Glomerular visceral epithelial cell (primary cell): ENCODE measurements around the gene DAB2IP.
A peak's percentile ranks its signal among the peaks of the same experiment; 100 is the strongest.
"Not testable (repeated sequence)": the region's sequence is repeated elsewhere in the genome, so short reads cannot be mapped to it uniquely, and the experiment has no call there.

Source experiments
- DNase-seq: peaks from one replicate; pipeline ENCODE4 v3.0.0-alpha.2; 2016; ENCODE audit errors: extremely low spot score

DAB2IP gene

GRCh38 chr9:121725008-121725775 lies 73.8 kb downstream of the DAB2IP start:
- no peak for DNase-seq

GRCh38 chr9:121727295-121728020 lies 76.0 kb downstream of the DAB2IP start:
- DNase-seq: no peak

GRCh38 chr9:121728916-121729315 lies 77.5 kb downstream of the DAB2IP start:
- no peak for DNase-seq

DNA sequence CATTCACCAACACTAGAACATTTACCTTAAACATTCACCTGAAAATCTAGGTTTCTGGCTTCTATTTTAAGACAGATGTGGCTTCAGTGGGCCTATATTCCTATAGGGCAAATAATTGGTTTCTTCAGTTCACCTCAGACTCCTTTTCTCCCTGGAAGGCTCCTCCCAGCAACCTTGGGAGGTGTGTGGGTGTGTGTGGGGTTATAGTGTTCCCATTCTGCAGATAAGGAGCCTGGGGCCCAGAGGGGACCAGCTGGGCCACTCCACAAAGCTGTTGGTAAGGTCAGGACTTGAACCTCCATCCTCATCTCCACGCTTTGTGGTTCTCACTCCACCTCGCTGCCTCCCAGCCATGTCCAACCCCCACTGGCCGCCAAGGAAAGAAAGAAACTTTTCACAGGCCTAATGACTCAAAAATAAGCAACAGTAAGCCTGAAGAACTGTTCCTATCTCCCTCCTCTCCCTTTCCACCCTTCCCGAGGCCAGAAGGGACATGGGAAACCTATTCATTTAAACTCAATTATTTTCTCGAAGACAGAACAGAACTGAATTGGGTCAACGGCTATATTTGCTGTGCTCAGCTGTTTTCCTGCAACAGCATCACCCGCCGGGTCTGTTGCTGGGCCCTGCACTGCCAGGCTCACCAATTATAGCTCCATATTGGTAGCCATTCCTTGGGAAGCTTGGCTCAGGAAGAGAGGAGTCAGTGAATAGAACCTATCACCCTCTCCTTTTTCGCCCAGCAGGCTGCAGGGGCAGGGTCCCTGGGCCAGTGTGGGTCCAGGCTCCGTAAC lies 78.5 kb downstream of the DAB2IP start:
- no peak for DNase-seq

DNA sequence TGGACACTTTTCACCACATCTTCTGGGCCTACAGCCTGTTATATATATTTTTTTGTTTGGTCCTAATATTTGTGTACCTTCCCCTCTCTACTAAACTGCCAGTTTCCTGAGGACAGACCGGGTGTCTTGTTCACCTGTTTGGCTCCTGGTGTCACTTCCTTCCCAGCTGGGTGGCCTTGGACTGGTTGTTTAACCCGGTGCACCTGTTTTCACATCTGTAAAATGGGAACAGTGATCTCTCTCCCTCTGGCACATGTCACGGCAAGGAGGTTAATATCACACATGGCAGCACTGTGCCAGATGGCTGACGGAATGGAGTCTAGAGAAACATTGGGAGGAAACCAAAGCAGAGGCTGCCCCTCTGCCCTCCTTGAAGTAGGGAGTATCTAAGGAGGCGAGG lies 79.7 kb downstream of the DAB2IP start:
- DNase-seq: no peak

DNA sequence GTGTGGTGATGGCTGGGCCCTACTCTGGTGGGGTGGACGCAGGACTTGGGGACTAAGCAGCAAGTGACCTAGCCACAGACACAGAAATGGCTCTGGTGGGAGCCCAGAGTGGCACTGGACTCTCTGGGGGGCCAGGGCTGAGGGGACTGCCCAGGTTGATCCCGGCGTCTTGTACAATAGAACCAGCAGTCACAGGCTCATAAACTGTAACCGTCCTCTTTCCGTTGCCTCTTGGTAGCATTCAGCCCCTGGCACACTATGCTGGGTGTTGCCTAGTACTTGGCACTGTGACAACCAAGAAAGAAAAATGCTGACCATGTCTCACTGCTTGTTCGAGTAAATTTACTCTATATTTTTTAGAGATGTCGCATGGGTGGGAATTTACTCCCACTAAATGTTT lies 80.5 kb downstream of the DAB2IP start:
- no peak for DNase-seq

DNA sequence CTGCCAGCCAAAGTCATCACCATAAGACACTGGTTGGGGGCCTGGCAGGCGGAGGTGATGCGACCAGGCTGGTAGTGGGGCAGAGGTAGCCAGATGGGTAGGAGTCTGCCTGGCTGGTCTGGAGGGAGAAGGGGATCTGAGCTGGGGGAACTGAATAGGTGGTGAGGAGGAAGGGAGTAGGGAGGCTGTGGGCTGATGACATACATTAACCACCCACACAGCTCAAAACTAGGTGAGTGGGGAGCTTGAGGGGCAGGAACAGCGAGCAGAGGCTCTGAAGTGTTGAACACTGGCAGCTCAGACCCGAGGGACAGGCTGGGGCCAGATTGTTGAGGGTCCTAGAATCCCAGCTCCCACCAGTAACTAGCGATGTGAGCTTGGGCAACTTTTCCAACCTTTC lies 81.0 kb downstream of the DAB2IP start:
- DNase-seq: no peak

DNA sequence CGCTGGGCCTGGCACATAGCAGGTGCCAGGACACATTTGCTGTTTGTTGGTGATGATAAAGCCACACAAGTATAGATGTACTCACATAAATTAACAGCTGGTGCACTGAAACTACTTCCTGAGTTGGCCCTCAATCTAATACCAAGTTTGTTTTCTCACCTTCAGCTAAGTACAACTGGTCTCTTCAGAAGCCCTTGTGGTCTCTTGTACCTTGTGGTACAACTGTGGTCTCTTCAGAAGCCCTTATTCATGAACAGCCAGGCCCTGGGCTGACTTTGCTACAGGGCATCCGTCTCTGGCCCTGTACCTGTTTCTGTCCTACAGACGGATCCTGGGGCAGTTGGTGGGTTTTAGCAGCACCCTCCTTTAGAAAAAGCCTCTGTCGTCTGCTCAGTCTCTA lies 81.5 kb downstream of the DAB2IP start:
- DNase-seq: no peak

- no peak for DNase-seq
These were observed 83.0 kb downstream of the DAB2IP start for GRCh38 chr9:121734465-121734864.

- peak; percentile 59 for DNase-seq
These were observed 83.8 kb downstream of the DAB2IP start for GRCh38 chr9:121735065-121735792.

DNA sequence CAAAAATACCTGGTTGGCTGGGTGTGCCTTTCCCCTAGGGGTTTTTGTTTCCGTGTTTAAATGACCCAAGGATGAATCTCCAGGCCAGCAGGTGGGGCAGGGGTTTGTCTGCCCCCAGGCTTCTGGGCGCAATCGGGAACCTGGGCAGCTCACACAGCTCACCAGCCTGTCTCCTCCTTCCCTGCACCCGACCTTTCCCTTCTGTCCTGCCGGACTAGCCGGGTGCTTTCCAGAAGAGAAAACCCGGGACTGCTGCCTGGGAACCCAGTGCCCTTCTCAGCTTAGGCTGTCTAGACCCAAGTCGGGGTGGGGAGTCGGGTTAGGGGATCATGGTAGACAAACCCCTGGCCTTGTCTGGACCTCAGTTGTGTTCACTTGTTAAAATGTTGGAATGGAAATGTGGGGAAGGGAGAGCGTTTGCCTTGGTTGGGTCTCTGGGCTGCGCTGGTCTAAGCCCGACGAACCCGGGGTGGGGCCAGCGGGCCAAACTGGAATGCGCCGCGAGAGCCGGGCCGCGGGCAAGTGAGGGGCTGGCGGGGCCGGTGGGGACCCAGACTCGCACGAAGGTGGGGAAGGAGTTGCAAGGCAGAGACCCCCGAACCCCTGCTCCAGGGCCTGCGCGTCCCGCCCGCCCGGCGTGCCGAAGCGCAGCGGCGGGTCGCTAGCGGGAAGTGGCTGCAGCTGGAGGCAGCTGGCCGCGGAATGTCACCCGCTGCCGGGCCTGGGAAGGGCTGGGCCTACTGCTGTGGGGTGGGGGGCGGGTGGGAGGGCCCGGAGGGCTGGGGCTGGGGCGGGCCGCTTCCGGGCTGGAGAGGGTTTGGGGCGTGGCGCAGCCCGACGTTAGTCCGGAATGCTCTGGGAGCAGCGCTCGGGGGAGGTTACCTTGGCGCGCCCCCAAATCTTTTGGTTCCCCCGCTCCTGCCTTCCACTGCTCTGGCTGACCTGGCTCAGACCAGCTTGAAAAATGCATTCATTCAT lies 84.6 kb downstream of the DAB2IP start:
- DNase-seq: no peak

DNA sequence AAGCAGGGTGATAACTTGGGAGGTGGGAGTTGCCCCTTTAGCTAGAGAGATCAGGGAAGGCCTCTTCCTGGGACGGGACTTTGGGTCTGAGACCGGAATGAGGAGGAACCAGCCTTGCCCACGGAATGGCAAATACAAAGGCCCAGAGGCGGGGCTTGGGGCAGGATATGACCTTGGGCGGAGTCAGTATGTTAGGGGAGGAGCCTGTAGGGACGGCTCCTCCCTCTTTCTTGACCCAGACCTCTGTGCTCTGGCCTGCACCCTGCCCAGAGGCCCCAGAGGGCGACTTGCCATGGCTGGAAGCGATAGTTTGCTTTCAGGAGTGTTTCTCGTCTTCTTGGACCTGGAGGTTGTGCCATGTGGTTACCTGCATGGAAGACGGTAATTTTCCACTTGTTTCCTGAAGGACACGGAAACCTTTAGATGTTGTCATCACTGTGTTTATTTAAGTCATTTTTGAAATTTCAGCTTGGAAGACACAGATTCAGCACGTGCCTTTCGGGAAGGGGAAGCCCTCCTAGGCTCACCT lies 85.6 kb downstream of the DAB2IP start:
- DNase-seq: no peak

DNA sequence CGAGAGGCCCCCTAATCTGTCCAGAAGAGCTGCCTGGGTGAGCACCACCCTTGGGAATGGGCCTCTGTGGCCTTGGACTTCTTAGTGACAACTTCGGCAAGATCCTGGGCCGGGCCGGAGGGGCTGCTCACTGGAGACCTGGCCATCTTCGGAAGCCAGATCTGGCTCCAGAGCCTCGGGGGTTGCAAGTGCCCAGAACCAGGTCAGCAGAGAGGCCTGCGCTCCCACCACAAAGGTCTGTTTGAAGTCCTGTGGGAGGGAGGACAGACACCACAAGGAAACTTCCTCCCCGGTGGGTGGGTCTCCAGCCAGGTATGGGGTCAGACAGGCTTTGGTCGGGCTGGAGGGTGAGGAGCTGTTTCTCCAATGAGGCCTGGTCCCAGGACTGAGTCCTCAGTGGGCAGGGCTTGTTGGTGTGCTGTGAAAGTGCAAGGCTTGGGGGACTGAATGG lies 86.1 kb downstream of the DAB2IP start:
- DNase-seq: no peak

- DNase-seq: no peak
These were observed 87.0 kb downstream of the DAB2IP start for GRCh38 chr9:121738411-121738810.

GRCh38 chr9:121738968-121739367 lies 87.5 kb downstream of the DAB2IP start:
- DNase-seq: no peak

DNA sequence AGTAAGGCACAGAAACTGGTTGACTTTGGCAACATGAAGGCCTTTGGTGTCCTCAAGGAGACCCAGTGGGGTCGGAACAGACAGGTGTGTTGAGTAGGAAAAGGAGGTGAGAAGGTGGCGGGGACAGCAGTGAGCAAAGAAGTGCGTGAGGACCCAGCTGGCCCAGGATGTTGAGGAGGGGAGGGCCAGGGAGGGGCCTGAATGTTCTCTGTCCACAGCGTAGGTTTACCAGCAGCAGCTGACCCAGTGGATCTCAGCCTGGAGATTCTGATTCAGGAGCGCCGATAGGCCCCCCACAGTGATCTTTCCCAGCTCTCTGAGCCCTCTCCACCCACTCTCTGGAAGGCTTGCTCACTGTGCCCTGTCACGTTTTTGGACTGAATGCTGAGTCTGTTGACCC lies 88.5 kb downstream of the DAB2IP start:
- no peak for DNase-seq

DNA sequence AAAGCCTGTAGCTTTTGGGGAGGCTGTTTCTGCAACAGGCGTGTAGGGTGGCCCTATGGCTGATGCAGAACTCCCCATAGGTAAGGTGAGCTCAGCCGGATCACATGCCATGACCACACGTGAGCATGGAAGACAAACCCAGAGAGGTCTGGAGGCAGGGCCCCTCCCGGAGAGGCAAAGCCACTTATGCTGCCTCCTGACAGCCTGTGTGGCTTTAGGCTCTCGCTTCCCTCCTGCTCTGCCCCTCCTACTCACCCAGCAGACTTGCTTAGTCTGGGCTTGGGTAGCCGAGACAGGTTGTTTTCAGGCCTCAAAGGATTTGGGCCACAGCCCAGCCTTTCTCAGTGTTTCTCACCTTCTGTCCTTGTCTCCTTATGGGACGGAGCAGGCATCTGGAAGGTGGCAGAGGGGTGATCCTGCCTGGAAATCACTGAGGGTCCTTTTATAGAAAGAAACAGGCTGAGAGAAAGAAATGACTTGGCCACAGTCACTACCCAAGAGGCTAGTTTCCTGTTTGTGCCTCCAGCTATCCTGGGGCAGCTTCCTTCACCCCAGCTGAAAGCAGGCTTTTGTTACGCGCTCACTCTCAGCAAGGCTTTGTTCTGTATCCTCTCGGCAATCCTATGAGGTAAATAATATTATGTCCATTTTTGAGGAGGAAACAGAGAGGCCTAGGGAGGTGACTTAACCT lies 89.9 kb downstream of the DAB2IP start:
- no peak for DNase-seq

DNA sequence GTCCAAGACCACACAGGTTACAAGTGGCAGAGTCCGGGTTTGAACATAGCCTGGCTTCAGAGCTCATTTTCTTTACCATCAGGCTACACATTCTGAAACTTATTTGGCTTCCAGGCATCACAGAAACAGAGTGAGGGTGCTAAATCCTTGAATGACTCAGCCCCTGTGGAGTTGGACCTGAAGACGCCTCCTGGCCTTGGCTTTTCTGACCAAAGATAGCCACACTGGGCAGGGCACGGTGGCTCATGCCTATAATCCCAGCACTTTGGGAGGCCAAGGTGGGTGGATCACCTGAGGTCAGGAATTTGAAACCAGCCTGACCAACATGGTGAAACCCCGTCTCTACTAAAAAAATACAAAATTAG lies 90.5 kb downstream of the DAB2IP start:
- not testable (repeated sequence) for DNase-seq

DNA sequence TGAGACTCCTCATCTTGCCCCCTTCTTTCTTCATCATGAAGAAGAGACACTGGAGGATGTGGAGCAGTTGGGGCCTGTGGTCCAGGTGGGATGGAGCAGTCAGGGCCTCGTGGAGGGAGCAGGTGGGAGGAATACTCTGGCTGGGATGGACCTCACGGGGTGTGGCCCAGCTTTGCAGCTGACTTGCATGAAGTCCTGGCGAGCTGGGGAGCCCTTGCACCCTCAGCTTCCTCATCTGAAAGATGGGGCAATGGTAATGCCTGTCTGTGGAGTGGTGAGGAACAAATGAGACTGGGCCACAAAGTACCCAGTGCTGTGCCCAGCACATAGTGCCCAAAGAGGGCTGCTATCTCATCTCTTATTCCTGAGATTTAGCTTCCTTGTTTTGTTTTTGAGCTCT lies 91.5 kb downstream of the DAB2IP start:
- no peak for DNase-seq
